ENCODE results near the gene IFNA16.
"Not testable (repeated sequence)": the region's sequence is repeated elsewhere in the genome, so short reads cannot be mapped to it uniquely, and the experiment has no call there.

Gene IFNA16

GRCh38 chr9:21194867-21195776 is 22.0 kb downstream of the IFNA16 start:
- DNase-seq = peak; percentile 43

GRCh38 chr9:21187487-21187886 is 29.6 kb downstream of the IFNA16 start, which contains the start of gene IFNA4:
IFNA4 (minus strand) TSS chr9:21187587; CDS start chr9:21187531, 56 bp downstream.
- not testable (repeated sequence) for DNase-seq

- DNase-seq = peak; percentile 27
Observed at GRCh38 chr9:21182810-21183736, 34.0 kb downstream of the IFNA16 start.

GRCh38 chr9:21174671-21175070 is 42.4 kb downstream of the IFNA16 start:
- DNase-seq = no peak

GRCh38 chr9:21172156-21172555 is 45.0 kb downstream of the IFNA16 start:
- DNase-seq = no peak

- no peak for DNase-seq
Observed at GRCh38 chr9:21171351-21171750, 45.8 kb downstream of the IFNA16 start.

GRCh38 chr9:21166560-21166959 is 50.6 kb downstream of the IFNA16 start, which contains the start of gene IFNA21:
IFNA21 (minus strand) TSS chr9:21166660; CDS start chr9:21166612, 48 bp downstream.
- not testable (repeated sequence) for DNase-seq
